CD4-positive, alpha-beta T cell (primary cell): ENCODE data around the gene FOSB. TPM values are rescaled to one million over a fixed set of nuclear protein-coding genes. Genes with fewer than 3 reads are reported as not detected.

Experiments used
- ATAC-seq: fragments of 200-7000 bp; cut with Tn5 transposase; one replicate; pipeline ENCODE4 v1.10.0; 2022; ENCODE audit warnings: mild to moderate bottlenecking; ENCODE audit not compliant: poor library complexity
- CTCF ChIA-PET: fragments of 350-600 bp; sonication (Branson Sonifier 250); formaldehyde crosslinking; loops from one replicate; lab custom pipeline; 2021; ENCODE audit warnings: antibody characterized with exemption, inconsistent platforms; lab: Charles Lee
- POLR2A ChIA-PET: fragments of 350-600 bp; sonication (Branson Sonifier 250); formaldehyde crosslinking; loops from one replicate; lab custom pipeline; 2021; ENCODE audit warnings: antibody characterized with exemption, inconsistent platforms; lab: Charles Lee
- DNase-seq, 14 experiments: peaks; one replicate each; pipeline ENCODE4 v3.0.0-alpha.2; 2013 to 2020; ENCODE audit warnings: mixed read lengths in 2 of 14
- H3K27ac ChIP-seq, 2 donors: one replicate each; pipeline versions ENCODE4 v1.5.1 to v1.7.0; 2013; ENCODE audit warnings: low read length in 2 of 2, low read depth in 1 of 2, mild to moderate bottlenecking in 1 of 2
- H3K27me3 ChIP-seq, 2 experiments: 1 replicate in 1 of 2; 2 replicates in 1 of 2; pipeline versions ENCODE4 v1.6.1 to v1.7.0; 2013; ENCODE audit warnings: low read length in 2 of 2, control low read depth in 1 of 2, mild to moderate bottlenecking in 1 of 2, moderate library complexity in 1 of 2; ENCODE audit not compliant: insufficient read depth in 2 of 2, control insufficient read depth in 1 of 2
- H3K36me3 ChIP-seq: one replicate; pipeline ENCODE4 v1.6.1; 2013; ENCODE audit warnings: low read length, control low read depth; ENCODE audit not compliant: insufficient read depth
- H3K4me1 ChIP-seq: one replicate; pipeline ENCODE4 v1.6.1; 2013; ENCODE audit warnings: low read length, control low read depth; ENCODE audit not compliant: insufficient read depth
- H3K4me3 ChIP-seq: one replicate; pipeline ENCODE4 v1.5.1; 2013; ENCODE audit warnings: mild to moderate bottlenecking, low read length, moderate library complexity
- H3K9me3 ChIP-seq, 2 experiments: 1 replicate in 1 of 2; 2 replicates in 1 of 2; pipeline versions ENCODE4 v1.6.1 to v1.7.0; 2013; ENCODE audit warnings: low read length in 2 of 2, mild to moderate bottlenecking in 2 of 2, control low read depth in 1 of 2, moderate library complexity in 1 of 2; ENCODE audit not compliant: control insufficient read depth in 1 of 2, insufficient read depth in 1 of 2
- H3K27ac Mint-ChIP-seq: one replicate; pipeline ENCODE4 v1.8.0; 2020; ENCODE audit warnings: mixed read lengths
- H3K27me3 Mint-ChIP-seq: one replicate; pipeline ENCODE4 v1.8.0; 2021; ENCODE audit warnings: mixed read lengths
- H3K36me3 Mint-ChIP-seq: one replicate; pipeline ENCODE4 v1.8.0; 2021; ENCODE audit warnings: low read depth, mixed read lengths
- H3K4me1 Mint-ChIP-seq: one replicate; pipeline ENCODE4 v1.8.0; 2021; ENCODE audit warnings: low read depth, mixed read lengths
- H3K4me3 Mint-ChIP-seq: one replicate; pipeline ENCODE4 v1.8.0; 2020; ENCODE audit warnings: mild to moderate bottlenecking, mixed read lengths
- H3K9me3 Mint-ChIP-seq: one replicate; pipeline ENCODE4 v1.8.0; 2020; ENCODE audit warnings: mixed read lengths
- intact Hi-C, 2 experiments: fragments of 100-400 bp; cut with DNase I in 1 of 2; cut with micrococcal nuclease in 1 of 2; formaldehyde crosslinking; loops; one replicate each; pipeline versions ENCODE4 v1.15.1 to v1.9.0; 2023 to 2025; cut with DNase I, micrococcal nuclease
- total RNA-seq, 174 experiments: library from RNA in 2 of 174; stranded (reverse) in 2 of 174; gene quantifications; one replicate each; pipeline ENCODE4 v1.2.3 and lab custom pipeline; 2021 to 2026
- TF ChIP-seq, protein P1 (sequence below): fragments of 200-600 bp; IDR thresholded peaks from one replicate; pipeline ENCODE4 v1.8.0; 2022; ENCODE audit warnings: antibody characterized with exemption, mild to moderate bottlenecking

Gene FOSB
- total RNA-seq, 2 experiments from 2014 or later: 422 to 424 TPM

DNA sequence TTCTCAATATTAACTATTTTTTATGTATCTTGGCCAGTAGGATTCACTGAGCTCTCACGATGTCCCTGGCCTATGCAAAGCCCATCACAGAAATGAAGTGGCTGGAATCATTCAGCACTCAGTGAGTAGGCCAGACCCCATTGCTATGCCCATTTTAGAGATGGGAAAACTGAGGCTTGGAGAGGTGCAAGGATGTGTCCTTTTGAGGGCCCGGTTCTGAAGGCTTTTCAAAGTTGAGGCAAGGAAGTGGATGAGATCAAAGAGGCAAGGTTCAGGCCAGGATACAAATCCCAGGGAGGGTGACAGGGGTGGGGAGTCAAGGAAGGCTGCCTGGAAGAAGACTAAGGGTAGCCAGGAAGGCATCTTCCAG is 25.4 kb upstream of the FOSB start:
- ATAC-seq: no peak
- Histone ChIP-seq H3K4me3 (no peak overlapping the region), H3K36me3 (no peaks in the 10 kb centered on the region), H3K27ac (peak overlapping the region in 1 of 2 donors; percentile 75), H3K9me3 (no peaks in the 10 kb centered on the region), H3K27me3 (no peaks in the 10 kb centered on the region), H3K4me1 (peaks cover 57% of the 10 kb centered on the region)
- TF ChIP-seq, protein P1, sequence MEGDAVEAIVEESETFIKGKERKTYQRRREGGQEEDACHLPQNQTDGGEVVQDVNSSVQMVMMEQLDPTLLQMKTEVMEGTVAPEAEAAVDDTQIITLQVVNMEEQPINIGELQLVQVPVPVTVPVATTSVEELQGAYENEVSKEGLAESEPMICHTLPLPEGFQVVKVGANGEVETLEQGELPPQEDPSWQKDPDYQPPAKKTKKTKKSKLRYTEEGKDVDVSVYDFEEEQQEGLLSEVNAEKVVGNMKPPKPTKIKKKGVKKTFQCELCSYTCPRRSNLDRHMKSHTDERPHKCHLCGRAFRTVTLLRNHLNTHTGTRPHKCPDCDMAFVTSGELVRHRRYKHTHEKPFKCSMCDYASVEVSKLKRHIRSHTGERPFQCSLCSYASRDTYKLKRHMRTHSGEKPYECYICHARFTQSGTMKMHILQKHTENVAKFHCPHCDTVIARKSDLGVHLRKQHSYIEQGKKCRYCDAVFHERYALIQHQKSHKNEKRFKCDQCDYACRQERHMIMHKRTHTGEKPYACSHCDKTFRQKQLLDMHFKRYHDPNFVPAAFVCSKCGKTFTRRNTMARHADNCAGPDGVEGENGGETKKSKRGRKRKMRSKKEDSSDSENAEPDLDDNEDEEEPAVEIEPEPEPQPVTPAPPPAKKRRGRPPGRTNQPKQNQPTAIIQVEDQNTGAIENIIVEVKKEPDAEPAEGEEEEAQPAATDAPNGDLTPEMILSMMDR: no peak
- no peaks in the 10 kb centered on the region for H3K36me3 Mint-ChIP-seq
- H3K9me3 Mint-ChIP-seq: no peaks in the 10 kb centered on the region
- intact Hi-C loops: loop anchor here in 1 of 2 experiments (5.0 kb wide), 1 partner anchor 200 kb away; no protein-coding TSS in a partner anchor
- peaks cover 53% of the 10 kb centered on the region for H3K4me1 Mint-ChIP-seq
- ChIA-PET CTCF (interaction anchor here (1.0 to 1.6 kb wide), 2 partner anchors 36 to 43 kb away, joined by 5 to 8 read pairs; no protein-coding TSS in a partner anchor), POLR2A (no interaction called here)
- peak overlapping the region; percentile 91 for H3K4me3 Mint-ChIP-seq
- no peaks in the 10 kb centered on the region for H3K27me3 Mint-ChIP-seq
- H3K27ac Mint-ChIP-seq: peak overlapping the region; percentile 74
- no peak for DNase-seq

DNA sequence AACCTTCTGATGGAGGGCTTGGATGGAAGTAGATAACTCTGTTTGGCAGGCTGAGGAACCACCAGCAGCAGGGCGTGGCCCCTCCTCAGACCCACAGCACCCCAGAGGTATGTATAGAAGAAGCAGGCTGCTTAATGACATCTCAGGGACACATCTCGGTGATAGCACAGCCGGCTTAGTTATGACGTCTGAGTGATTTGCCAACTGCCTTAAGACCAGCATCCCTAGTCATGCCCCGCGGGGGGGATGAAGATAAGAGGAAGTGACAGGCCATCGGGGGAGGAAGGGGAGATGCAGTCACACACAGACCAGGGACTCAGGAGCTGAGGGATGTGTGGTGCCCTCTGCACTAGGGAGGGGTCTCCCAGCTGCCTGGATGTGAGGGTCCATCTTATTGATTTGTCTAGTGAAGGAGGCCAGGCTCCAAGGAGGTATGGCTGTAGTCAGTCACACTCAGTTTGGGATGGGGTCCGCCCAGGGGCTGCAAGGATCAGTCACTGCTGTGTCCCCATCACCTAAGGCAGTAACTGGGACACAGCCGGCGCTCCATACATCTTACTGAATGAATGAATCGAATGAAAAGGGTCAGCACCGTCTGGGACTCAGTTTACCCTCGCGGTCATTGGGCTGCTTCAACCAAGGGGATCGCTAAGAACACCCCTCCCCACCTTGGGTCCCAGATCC is 24.9 kb upstream of the FOSB start:
- no peaks in the 10 kb centered on the region for H3K27me3 ChIP-seq
- H3K27ac Mint-ChIP-seq: peak overlapping the region; percentile 74
- no peaks in the 10 kb centered on the region for H3K9me3 Mint-ChIP-seq
- no peaks in the 10 kb centered on the region for H3K9me3 ChIP-seq
- peaks cover 53% of the 10 kb centered on the region for H3K4me1 Mint-ChIP-seq
- no peaks in the 10 kb centered on the region for H3K36me3 Mint-ChIP-seq
- intact Hi-C loops: loop anchor here in 1 of 2 experiments (5.0 kb wide), 1 partner anchor 199 kb away; no protein-coding TSS in a partner anchor
- peaks cover 60% of the 10 kb centered on the region for H3K4me1 ChIP-seq
- ChIA-PET POLR2A (no interaction called here), CTCF (interaction anchor here (1.0 to 1.6 kb wide), 2 partner anchors 36 to 43 kb away, joined by 5 to 8 read pairs; no protein-coding TSS in a partner anchor)
- ATAC-seq: peak; percentile 51
- DNase-seq: peak in 6 of 14 experiments; percentile 43 to 86 (median 60)
- H3K27me3 Mint-ChIP-seq: no peaks in the 10 kb centered on the region
- TF ChIP-seq, protein P1: no peak
- H3K36me3 ChIP-seq: no peaks in the 10 kb centered on the region
- peak overlapping the region; percentile 91 for H3K4me3 Mint-ChIP-seq
- peak overlapping the region; percentile 72 for H3K4me3 ChIP-seq
- peak overlapping the region in 1 of 2 donors; percentile 75 for H3K27ac ChIP-seq

DNA sequence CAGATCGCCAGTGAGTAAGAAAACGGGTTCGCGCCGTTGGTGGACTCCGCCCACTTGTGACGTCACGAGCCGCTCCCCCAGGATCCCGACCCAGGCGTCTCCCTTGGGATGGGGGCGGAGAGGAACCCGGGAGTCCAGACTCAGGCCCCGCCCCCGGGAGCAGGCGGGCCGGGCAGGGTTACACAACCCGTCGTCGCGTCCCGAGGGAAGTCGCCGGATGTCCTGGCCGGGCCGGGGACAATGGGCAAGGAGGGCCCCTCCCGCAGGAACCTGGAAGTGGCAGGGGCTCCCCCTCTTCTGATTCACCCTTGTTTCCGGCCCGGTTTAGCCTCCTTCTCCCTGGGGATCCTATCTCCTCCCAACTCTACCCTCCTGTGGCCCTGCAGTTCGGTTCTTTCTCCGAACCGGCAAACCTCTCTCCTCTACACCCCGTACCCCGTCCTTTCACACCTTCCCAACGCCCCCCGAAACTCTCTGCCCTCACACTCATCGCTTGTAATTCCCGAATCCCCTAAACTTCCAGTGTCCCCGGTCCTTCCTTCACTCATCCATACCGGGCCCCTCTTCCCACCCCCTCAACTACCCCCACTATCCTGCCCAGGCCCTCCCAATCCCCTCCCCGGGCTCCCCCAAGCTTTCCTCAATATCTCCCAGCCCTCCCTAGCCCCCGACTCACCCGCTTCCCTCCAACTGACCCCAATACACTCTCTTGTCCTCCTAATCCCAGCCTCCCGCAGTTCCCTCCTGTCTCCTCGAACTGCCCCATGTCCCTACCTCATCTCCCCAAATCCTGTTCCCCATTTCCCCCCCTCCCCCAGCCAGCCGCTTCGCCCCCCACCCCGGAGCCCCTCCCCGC is 24.1 kb upstream of the FOSB start:
- Histone ChIP-seq H3K4me1 (peaks cover 67% of the 10 kb centered on the region), H3K27me3 (no peaks in the 10 kb centered on the region), H3K4me3 (peak overlapping the region; percentile 72), H3K27ac (peak overlapping the region in 1 of 2 donors; percentile 75), H3K9me3 (no peaks in the 10 kb centered on the region), H3K36me3 (peaks cover under 1% of the 10 kb centered on the region)
- H3K27me3 Mint-ChIP-seq: no peaks in the 10 kb centered on the region
- peak overlapping the region; percentile 74 for H3K27ac Mint-ChIP-seq
- POLR2A ChIA-PET: interaction anchor here (0.7 kb wide), 1 partner anchor 35 kb away, joined by 3 read pairs; no protein-coding TSS in a partner anchor
- peaks cover 59% of the 10 kb centered on the region for H3K4me1 Mint-ChIP-seq
- intact Hi-C loops: loop anchor here in 1 of 2 experiments (5.0 kb wide), 1 partner anchor 199 kb away; no protein-coding TSS in a partner anchor
- no peaks in the 10 kb centered on the region for H3K36me3 Mint-ChIP-seq
- ATAC-seq (peak; percentile 7), DNase-seq (peak in 11 of 14 experiments; percentile 18 to 85 (median 45))
- CTCF ChIA-PET: interaction anchor here (1.0 to 1.6 kb wide), 2 partner anchors 35 to 42 kb away, joined by 5 to 8 read pairs; no protein-coding TSS in a partner anchor
- TF ChIP-seq, protein P1: no peak
- peak overlapping the region; percentile 91 for H3K4me3 Mint-ChIP-seq
- no peaks in the 10 kb centered on the region for H3K9me3 Mint-ChIP-seq
